ENCODE data around the gene BACE2.

Gene BACE2

GRCh38 chr21:41130883-41131282 lies 37.1 kb upstream of the BACE2 start:
- no peak overlapping the region for H3K4me2 ChIP-seq (ENCODE audit: low read depth, low read length, poor library complexity, severe bottlenecking)
- no peak overlapping the region for H3K9ac ChIP-seq (ENCODE audit: low read length)
- TF ChIP-seq EZH2phosphoT487 (conservative IDR thresholded peaks at IDR 0.05; ENCODE audit: low read length) (no peak), CTCF (IDR thresholded peaks at IDR 0.05; ENCODE audit: insufficient read depth, low read length, poor library complexity, severe bottlenecking) (no peak)
- H3K4me3 ChIP-seq (ENCODE audit: insufficient read depth, low read length, poor library complexity, severe bottlenecking), result no peak overlapping the region
- H3K9me2 ChIP-seq (replicated peaks; ENCODE audit: insufficient read depth, low read length), result no peaks in the 10 kb centered on the region
- no peak overlapping the region for H3K27ac ChIP-seq (ENCODE audit: low read depth, low read length)
- no peak overlapping the region for H2AFZ ChIP-seq (ENCODE audit: low read depth, low read length, severe bottlenecking)
- 0 out of 2 replicates have a peak, but pooled peaks cover 3% of the 10 kb centered on the region for H3K27me3 ChIP-seq (ENCODE audit: low read length)
- H3K9me3 ChIP-seq (ENCODE audit: insufficient read depth, low read length), result no peaks in the 10 kb centered on the region
- H3K36me3 ChIP-seq (ENCODE audit: low read length), result no peaks in the 10 kb centered on the region
- H4K20me1 ChIP-seq (ENCODE audit: low read depth, low read length), result no peaks in the 10 kb centered on the region
- H3K79me2 ChIP-seq (ENCODE audit: insufficient read depth, low read length), result no peaks in the 10 kb centered on the region
- H3F3A ChIP-seq (ENCODE audit: insufficient read depth), result no peaks in the 10 kb centered on the region

GRCh38 chr21:41133874-41134522 lies 34.0 kb upstream of the BACE2 start:
- no peak overlapping the region for H3K4me3 ChIP-seq (ENCODE audit: insufficient read depth, low read length, poor library complexity, severe bottlenecking)
- 0 out of 2 replicates have a peak, but pooled peaks cover 3% of the 10 kb centered on the region for H3K27me3 ChIP-seq (ENCODE audit: low read length)

GRCh38 chr21:41135746-41136145 lies 32.2 kb upstream of the BACE2 start:
- Histone ChIP-seq H3K4me3 (ENCODE audit: insufficient read depth, low read length, poor library complexity, severe bottlenecking) (no peak overlapping the region), H2AFZ (ENCODE audit: low read depth, low read length, severe bottlenecking) (no peak overlapping the region), H3K27me3 (ENCODE audit: low read length) (0 out of 2 replicates have a peak, but pooled peaks cover 3% of the 10 kb centered on the region), H4K20me1 (ENCODE audit: low read depth, low read length) (no peaks in the 10 kb centered on the region), H3F3A (ENCODE audit: insufficient read depth) (no peaks in the 10 kb centered on the region), H3K9me3 (ENCODE audit: insufficient read depth, low read length) (no peaks in the 10 kb centered on the region), H3K27ac (ENCODE audit: low read depth, low read length) (no peak overlapping the region), H3K36me3 (ENCODE audit: low read length) (no peaks in the 10 kb centered on the region), H3K79me2 (ENCODE audit: insufficient read depth, low read length) (no peaks in the 10 kb centered on the region), H3K9ac (ENCODE audit: low read length) (no peak overlapping the region), H3K9me2 (replicated peaks; ENCODE audit: insufficient read depth, low read length) (no peaks in the 10 kb centered on the region), H3K4me2 (ENCODE audit: low read depth, low read length, poor library complexity, severe bottlenecking) (no peak overlapping the region)
- no peak for TF ChIP-seq CTCF (IDR thresholded peaks at IDR 0.05; ENCODE audit: insufficient read depth, low read length, poor library complexity, severe bottlenecking)
- TF ChIP-seq EZH2phosphoT487 (conservative IDR thresholded peaks at IDR 0.05; ENCODE audit: low read length), result no peak

More at GRCh38 chr21:41133874-41134522, 34.0 kb upstream of the BACE2 start:
- no peak overlapping the region for H3K9ac ChIP-seq (ENCODE audit: low read length)
- no peaks in the 10 kb centered on the region for H3F3A ChIP-seq (ENCODE audit: insufficient read depth)
- no peaks in the 10 kb centered on the region for H3K9me3 ChIP-seq (ENCODE audit: insufficient read depth, low read length)
- H3K79me2 ChIP-seq (ENCODE audit: insufficient read depth, low read length), result no peaks in the 10 kb centered on the region
- H3K27ac ChIP-seq (ENCODE audit: low read depth, low read length), result no peak overlapping the region
- H3K4me2 ChIP-seq (ENCODE audit: low read depth, low read length, poor library complexity, severe bottlenecking), result no peak overlapping the region
- no peaks in the 10 kb centered on the region for H4K20me1 ChIP-seq (ENCODE audit: low read depth, low read length)
- peak; percentile 63 for TF ChIP-seq CTCF (IDR thresholded peaks at IDR 0.05; ENCODE audit: insufficient read depth, low read length, poor library complexity, severe bottlenecking)
- no peak for TF ChIP-seq EZH2phosphoT487 (conservative IDR thresholded peaks at IDR 0.05; ENCODE audit: low read length)
- no peaks in the 10 kb centered on the region for H3K36me3 ChIP-seq (ENCODE audit: low read length)
- no peaks in the 10 kb centered on the region for H3K9me2 ChIP-seq (replicated peaks; ENCODE audit: insufficient read depth, low read length)
- no peak overlapping the region for H2AFZ ChIP-seq (ENCODE audit: low read depth, low read length, severe bottlenecking)
